ENCODE data around the gene MELK.

DNA sequence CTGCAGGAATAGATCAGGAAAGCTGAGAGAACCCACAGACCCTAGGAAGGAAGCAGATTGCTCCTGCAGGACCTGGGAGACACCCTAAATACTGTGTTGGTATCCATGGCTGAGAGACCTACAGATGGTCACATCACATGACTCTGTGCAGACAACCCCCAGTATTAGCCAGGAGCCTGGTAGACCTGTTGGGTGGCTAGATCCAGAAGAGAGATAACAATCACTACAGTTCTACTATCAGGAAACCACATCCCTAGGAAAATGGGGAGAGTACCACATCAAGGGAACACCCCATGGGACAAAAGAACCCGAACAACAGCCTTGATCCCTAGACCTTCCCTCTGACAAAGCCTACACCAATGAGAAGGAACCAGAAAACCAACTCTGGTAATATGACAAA, 24.2 kb upstream of the MELK start:
- TF ChIP-seq, protein P1, sequence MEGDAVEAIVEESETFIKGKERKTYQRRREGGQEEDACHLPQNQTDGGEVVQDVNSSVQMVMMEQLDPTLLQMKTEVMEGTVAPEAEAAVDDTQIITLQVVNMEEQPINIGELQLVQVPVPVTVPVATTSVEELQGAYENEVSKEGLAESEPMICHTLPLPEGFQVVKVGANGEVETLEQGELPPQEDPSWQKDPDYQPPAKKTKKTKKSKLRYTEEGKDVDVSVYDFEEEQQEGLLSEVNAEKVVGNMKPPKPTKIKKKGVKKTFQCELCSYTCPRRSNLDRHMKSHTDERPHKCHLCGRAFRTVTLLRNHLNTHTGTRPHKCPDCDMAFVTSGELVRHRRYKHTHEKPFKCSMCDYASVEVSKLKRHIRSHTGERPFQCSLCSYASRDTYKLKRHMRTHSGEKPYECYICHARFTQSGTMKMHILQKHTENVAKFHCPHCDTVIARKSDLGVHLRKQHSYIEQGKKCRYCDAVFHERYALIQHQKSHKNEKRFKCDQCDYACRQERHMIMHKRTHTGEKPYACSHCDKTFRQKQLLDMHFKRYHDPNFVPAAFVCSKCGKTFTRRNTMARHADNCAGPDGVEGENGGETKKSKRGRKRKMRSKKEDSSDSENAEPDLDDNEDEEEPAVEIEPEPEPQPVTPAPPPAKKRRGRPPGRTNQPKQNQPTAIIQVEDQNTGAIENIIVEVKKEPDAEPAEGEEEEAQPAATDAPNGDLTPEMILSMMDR (IDR thresholded peaks at IDR 0.05 in 2 of 3, conservative IDR thresholded peaks at IDR 0.05 in 1 of 3; ENCODE audit: borderline replicate concordance in 1 of 3, insufficient read depth in 1 of 3, low read depth in 2 of 3, low read length in 2 of 3) = no peak
- TF ChIP-seq, protein P2, sequence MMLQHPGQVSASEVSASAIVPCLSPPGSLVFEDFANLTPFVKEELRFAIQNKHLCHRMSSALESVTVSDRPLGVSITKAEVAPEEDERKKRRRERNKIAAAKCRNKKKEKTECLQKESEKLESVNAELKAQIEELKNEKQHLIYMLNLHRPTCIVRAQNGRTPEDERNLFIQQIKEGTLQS (IDR thresholded peaks at IDR 0.05) = no peak
- TF ChIP-seq CBX3 (IDR thresholded peaks at IDR 0.05; ENCODE audit: low read depth) (no peak), POLR2A (IDR thresholded peaks at IDR 0.05; ENCODE audit: borderline replicate concordance, extremely low read depth, insufficient read depth, insufficient read length) (no peak), RAD21 (IDR thresholded peaks at IDR 0.05; ENCODE audit: low read depth) (no peak), YY1 (IDR thresholded peaks at IDR 0.05; ENCODE audit: extremely low read depth, insufficient replicate concordance, low read depth, low read length) (no peak), EGR1 (IDR thresholded peaks at IDR 0.05; ENCODE audit: low read depth) (no peak)
